ENCODE data around the gene ABCB11.
"Not testable (repeated sequence)": the region's sequence is repeated elsewhere in the genome, so short reads cannot be mapped to it uniquely, and the experiment has no call there.

ABCB11 gene

GRCh38 chr2:168939061-168939460 is 92.1 kb downstream of the ABCB11 start:
- in situ Hi-C loops (cut with HindIII; ENCODE audit: low sequenced_read_pairs): no loop called here
- H3K4me3 ChIP-seq (ENCODE audit: low read depth, low read length): no peak overlapping the region
- no peak for DNase-seq (ENCODE audit: low read depth)
- TF ChIP-seq CTCF (IDR thresholded peaks at IDR 0.05; ENCODE audit: low read depth, low read length, missing control alignments): no peak

GRCh38 chr2:168935810-168936581 is 95.1 kb downstream of the ABCB11 start:
- H3K4me3 ChIP-seq (ENCODE audit: low read depth, low read length): no peak overlapping the region
- TF ChIP-seq CTCF (IDR thresholded peaks at IDR 0.05; ENCODE audit: low read depth, low read length, missing control alignments): no peak
- no peak for DNase-seq (ENCODE audit: low read depth)
- in situ Hi-C loops (cut with HindIII; ENCODE audit: low sequenced_read_pairs): no loop called here

DNA sequence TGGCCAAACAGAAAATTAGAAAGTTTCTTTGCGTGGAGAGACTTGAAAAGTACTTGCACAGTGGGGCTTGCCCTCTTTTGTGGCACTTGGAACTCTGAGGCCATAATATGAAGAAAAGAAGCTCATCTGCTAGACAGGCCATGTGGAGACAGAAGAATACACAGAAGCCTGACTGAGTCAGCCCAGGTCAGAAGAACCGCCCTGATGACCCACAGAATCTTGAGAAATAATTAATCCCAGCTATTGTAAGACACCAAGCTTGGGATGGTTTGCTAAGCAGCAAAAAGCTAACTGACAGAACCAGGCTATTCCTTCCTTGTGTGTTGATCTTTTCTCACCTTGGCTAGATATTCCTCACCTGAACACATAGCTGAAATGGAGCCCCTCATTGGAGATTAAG is 96.3 kb downstream of the ABCB11 start:
- DNase-seq (ENCODE audit: low read depth): no peak
- TF ChIP-seq CTCF (IDR thresholded peaks at IDR 0.05; ENCODE audit: low read depth, low read length, missing control alignments): no peak
- in situ Hi-C loops (cut with HindIII; ENCODE audit: low sequenced_read_pairs): no loop called here
- no peak overlapping the region for H3K4me3 ChIP-seq (ENCODE audit: low read depth, low read length)

DNA sequence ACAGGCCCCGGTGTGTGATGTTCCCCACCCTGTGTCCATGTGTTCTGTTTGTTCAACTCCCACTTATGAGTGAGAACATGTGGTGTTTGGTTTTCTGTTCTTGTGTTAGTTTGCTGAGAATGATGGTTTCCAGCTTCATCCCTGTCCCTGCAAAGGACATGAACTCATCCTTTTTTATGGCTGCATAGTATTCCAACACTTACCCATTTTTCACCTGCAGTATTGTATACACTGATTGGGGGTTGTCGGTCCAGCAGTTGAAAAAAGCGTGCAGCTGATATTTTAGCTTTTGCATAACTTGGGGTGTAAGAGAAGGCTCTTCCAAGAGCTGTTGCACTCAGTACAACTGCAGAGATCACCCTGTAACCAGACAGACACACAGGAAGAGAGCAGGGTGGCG is 99.0 kb downstream of the ABCB11 start:
- in situ Hi-C loops (cut with HindIII; ENCODE audit: low sequenced_read_pairs): not testable (repeated sequence)

GRCh38 chr2:168930242-168930641 is 100.9 kb downstream of the ABCB11 start:
- no peak overlapping the region for H3K4me3 ChIP-seq (ENCODE audit: low read depth, low read length)
- in situ Hi-C loops (cut with HindIII; ENCODE audit: low sequenced_read_pairs): no loop called here
- DNase-seq (ENCODE audit: low read depth): no peak
- TF ChIP-seq CTCF (IDR thresholded peaks at IDR 0.05; ENCODE audit: low read depth, low read length, missing control alignments): no peak

More for the DNA sequence above, 99.0 kb downstream of the ABCB11 start:
- DNase-seq (ENCODE audit: low read depth); H3K4me3 ChIP-seq (ENCODE audit: low read depth, low read length): not testable (repeated sequence)

GRCh38 chr2:168929031-168929430 is 102.1 kb downstream of the ABCB11 start:
- in situ Hi-C loops (cut with HindIII; ENCODE audit: low sequenced_read_pairs): no loop called here
- TF ChIP-seq CTCF (IDR thresholded peaks at IDR 0.05; ENCODE audit: low read depth, low read length, missing control alignments): no peak
- no peak overlapping the region for H3K4me3 ChIP-seq (ENCODE audit: low read depth, low read length)
- DNase-seq (ENCODE audit: low read depth): no peak

- TF ChIP-seq CTCF (IDR thresholded peaks at IDR 0.05; ENCODE audit: low read depth, low read length, missing control alignments): no peak
- DNase-seq (ENCODE audit: low read depth): no peak
- in situ Hi-C loops (cut with HindIII; ENCODE audit: low sequenced_read_pairs): no loop called here
- H3K4me3 ChIP-seq (ENCODE audit: low read depth, low read length): no peak overlapping the region
Observed at GRCh38 chr2:168928113-168928831, 102.9 kb downstream of the ABCB11 start.
